ENCODE measurements around the gene FGF14.
"Not testable (repeated sequence)": the region's sequence is repeated elsewhere in the genome, so short reads cannot be mapped to it uniquely, and the experiment has no call there.

The FGF14 gene

DNA sequence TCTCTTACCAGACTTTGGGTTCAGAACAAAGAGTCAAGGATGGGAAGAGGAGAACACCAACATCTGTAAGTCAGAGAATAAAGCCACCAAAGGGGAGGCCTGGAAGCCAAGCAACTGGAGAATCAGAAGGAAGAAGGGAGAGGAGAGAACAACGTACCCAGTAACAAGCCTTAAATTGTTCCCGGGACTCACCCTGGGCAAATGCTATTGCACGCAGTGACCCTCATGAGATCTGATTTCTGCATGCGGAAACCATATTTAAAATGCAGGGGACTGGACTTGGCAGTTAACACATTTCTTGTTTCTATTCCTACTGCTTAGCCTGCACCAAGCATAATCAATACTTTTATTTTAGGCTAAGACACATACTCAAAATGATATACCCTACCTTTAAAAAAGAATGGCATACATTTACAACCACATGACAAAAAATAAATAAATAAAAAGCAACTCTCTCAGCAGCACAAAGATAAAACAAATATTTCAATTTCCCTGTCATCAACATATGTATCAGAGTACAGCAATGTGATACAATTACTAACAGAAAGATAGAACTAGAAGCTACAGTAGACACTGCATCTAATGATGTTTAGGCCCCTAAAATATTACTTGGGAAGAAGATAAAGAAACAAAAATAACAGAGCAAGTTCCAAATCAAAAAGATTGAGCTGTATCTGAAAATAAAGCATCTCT, 534.8 kb downstream of the FGF14 start:
- DNase-seq (ENCODE audit: low read depth): no peak

DNA sequence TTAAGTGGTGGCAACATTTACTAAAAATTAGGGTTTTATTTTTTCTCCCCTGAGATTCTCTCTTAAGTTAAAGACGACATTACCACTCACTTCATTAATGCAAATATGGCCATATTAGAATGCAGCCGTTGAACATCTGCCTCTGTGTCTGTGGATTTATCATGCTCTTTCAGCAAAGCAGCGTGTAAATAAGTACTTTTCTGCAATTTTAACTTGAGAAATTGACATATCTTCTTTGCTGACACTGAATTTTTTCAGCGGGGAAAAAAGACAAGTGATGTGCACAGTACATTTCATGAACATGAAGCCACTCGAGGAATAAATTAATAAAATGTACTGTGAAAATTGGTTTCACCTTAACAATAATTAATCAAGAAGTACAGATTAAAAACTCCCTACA, 543.0 kb downstream of the FGF14 start:
- DNase-seq (ENCODE audit: low read depth): no peak

DNA sequence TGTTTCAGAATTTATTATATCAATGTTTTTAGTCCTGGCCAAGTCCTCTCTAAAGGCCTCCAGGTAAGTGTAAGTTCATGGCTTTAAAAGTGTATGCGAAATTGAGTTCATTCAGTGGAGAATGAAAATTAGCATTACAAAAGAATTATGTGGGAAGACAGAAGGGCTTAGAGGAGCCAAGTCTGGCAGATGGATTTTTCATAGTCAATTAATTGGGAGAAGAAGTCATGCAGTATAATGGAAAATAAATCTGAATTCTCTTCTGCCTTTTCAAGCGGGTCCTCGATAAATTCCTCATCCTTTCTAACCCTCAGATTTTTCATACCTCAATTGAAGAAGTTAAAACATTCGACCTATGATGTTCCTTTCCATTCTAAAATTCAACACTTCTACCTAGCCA, 555.1 kb downstream of the FGF14 start:
- no peak for DNase-seq (ENCODE audit: low read depth)

DNA sequence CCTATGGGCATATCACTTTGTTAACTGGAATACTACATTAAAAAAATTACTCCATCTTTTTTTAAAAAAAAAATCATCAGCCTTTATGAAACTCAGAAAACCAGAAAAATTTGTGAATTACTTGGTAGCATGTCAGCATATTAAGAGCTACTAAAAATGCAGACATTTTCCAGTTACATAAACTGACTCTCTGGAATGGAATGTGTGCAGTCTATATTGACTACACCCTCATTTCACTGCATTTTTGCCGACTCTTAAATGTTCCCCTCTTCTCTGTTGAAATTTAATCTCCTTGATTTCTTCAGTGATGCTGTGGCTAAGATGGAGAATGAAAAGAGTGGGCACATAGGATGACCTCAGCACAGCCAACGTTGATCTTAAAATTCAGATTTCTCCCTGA, 555.6 kb downstream of the FGF14 start:
- no peak for DNase-seq (ENCODE audit: low read depth)

DNA sequence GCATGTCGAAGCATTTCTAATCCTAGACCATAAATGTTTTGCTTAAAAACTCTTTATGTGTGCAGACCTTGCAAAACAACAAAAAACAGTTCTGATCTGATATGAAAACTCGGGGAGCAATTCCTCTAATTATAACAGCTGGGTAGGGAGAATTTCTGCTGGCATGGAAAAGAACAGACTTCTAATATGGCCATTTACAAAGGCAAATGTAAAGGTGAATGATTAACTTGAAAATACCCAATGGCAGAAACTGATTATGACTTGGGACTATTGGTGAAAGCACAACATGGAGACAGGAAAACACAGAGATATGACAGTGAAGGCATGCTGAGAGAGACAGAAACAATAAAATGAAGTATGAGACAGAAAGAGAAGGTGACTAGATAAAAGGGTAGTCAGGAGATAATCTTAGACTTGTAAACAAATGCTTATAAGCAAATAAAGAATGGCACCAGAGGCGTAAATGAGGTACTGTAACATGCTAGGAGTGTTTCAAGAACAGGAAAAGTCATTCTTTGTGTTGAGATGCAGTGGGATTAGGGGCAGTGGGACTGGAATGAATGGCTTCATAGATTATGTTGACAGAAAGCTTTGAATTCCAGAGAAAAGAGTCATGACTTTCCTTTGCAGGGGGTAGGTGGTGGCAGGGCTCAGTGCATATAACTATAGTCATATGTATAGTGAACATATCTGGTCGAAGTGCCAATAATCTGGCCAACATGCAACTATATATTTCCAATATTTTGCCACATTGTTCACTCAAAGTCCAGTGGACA, 556.4 kb downstream of the FGF14 start:
- no peak for DNase-seq (ENCODE audit: low read depth)

DNA sequence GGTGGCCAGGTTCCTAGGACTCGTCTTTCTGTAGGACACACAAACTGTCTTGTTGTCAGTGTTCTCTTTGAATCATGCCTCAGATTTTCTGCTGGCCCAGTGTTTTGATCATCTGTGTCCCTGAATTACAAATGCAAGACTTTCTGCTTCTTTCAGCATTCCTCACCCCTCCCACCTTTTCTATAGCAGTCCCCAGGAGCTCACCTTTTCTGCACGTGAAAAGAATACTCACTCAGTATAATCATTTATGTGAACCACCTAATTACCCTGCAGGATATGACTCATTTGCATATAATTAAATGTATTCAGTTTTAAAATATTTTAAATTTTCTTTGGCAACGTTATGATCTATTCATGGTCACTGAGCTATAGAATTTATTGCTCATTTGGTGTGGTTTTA, 560.1 kb downstream of the FGF14 start:
- DNase-seq (ENCODE audit: low read depth): no peak

DNA sequence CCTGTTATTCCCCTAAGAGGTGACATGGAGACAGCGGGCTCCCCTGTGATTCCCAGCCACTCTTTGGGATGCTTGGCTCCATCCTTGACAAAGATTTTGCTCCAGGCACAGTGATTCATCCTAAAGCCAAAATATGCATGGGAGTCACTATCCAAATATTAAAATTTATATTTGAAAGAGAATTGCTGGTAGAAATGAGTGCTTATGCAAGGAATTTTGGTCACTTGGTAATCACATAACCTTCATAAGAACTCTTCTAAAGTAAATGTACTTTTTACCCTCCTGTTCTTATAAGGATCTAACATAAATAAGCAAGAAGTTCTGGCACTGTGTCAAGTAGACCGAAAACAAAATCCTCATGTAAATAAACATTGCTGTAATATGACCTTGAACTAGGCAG, 563.5 kb downstream of the FGF14 start:
- no peak for DNase-seq (ENCODE audit: low read depth)

DNA sequence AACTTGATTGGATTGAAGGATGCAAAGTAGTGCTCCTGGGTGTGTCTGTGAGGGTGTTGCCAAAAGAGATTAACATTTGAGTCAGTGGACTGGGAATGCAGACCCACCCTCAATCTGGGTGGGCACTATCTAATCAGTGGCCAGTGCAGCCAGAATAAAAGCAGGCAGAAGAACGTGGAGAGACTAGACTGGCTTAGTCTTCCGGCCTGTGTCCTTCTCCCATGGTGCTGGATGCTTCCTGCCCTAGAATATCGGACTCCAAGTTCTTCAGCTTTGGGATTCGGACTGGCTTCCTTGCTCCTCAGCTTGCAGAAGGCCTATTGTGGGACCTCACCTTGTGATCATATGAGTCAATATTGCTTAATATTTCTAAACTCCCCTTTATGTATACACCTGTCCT, 564.1 kb downstream of the FGF14 start:
- DNase-seq (ENCODE audit: low read depth): not testable (repeated sequence)

DNA sequence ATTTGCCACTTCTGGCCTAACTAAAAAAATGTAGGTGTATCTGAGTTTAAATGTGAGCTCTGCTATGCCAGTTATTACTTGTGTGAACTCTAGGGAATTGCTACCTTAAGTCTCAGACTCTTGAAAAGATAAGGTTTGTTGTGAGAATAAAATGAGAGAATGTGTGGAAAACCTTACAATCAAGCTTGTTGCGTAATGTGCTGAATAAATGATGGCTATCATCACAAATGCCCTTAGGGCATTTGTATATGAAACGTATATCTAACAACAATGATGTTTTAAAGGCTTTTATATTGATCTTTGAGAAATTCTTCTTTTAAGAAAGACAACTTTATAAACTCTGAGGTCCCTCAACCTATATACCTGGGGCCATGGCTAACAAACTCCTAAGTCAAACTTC, 564.6 kb downstream of the FGF14 start:
- DNase-seq (ENCODE audit: low read depth): no peak

DNA sequence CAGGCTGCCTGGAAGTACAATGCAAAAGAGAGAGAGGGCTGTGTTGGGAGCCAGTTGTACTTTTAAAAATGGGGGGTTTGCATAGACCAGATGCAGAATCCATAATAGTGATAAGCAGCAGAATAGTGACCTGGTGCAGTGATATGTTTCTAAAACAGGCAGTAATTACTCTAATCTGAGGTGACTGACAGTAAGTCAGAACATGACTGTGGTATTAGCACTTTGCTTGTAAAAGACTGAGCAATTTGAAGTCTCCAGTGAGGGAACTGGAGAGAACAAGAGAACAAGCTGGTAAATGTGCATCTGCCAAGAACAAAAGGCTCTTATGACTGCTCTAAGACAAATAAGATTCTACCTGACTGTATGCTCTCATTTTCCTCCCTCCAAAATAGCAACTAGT, 565.9 kb downstream of the FGF14 start:
- DNase-seq (ENCODE audit: low read depth): no peak

DNA sequence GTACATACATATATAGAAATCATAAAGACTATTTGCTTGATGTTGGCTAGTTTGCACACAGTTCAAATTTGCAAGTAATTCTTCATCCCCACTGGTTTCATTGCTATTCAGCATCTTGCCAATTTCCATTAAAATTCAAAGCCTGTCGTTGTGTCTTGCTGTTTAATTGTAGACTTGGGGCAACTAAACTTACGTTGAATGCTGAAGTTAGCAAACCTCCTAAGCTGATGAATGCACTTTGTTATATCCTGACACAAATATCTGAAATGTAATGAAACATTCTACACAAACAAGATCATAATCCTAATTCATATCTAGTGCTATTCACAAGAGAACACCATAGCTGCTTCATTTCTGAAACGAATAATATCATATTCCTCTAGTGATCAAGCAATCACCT, 568.2 kb downstream of the FGF14 start:
- DNase-seq (ENCODE audit: low read depth): no peak

DNA sequence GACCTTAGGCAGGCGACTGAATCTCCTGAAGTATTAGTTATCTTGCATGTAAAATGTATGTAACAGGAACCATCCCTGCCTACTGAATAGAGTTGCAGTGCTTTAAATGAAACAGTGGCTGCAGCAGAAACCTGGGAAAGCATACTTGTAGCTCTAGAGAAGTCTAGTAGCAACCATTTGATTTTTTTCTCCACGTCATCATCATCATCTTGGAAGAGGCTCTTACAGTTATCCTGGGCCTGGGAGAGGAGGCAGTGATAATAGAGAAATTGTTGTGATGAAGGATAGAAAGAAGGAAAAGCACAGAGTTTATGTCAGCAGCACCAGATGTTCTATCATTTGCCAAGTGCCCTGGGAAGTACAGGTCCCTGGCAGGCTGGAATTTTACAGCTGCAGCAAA, 571.8 kb downstream of the FGF14 start:
- DNase-seq (ENCODE audit: low read depth): no peak

DNA sequence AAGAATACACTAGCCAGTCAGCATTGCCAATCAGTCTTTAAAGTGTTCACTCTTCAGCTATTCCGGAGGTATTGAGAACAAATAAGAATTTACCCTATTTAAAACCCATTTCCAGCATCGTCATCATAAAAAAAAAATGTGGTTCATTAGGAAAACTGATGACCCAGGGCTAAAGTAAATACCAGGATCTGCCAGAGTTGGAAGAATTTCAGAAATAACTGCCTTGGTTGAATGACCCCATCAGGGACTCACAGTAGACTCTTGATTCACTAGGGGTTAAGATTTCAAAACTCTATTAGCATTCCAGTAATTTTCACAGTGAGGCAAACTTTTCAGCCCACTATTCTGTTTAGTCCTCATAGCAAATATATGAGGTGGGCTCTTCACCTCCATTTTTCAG, 572.4 kb downstream of the FGF14 start:
- DNase-seq (ENCODE audit: low read depth): no peak

DNA sequence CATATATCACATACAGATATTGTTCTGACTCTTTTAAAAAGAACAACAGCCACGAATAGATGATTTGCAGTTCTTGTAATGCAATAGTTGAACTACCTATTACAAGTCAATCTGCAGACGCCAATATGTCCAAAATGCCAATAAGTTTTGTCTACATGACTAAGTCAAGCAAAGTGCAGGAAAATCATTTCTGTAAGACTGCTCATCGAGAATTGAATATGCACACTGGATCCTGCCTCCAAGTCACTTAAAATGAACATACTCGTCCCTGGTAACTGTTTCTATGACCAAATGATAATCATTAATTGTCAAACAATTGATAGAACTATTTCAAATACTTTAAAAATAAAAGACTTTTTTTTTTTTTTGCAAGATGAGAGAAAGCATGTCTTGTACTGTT, 573.7 kb downstream of the FGF14 start:
- no peak for DNase-seq (ENCODE audit: low read depth)

DNA sequence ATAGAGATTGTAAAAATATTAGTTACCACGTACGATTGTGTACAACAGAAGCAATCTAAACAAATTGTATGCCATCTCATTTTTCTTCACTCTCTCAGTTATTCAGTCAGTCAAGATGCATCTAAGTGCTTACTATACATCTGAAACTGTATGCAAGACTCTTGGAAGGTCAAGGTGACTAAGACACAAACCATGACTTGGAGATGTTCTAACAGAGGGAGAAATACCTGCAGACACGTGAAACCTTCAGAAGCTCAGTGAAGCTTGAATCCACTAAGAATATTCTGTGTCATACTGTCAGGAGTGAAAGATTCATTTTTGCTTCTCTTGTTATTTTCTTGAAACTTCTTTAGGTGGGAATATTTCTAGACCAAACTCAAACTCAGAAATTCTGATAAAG, 584.0 kb downstream of the FGF14 start:
- no peak for DNase-seq (ENCODE audit: low read depth)

DNA sequence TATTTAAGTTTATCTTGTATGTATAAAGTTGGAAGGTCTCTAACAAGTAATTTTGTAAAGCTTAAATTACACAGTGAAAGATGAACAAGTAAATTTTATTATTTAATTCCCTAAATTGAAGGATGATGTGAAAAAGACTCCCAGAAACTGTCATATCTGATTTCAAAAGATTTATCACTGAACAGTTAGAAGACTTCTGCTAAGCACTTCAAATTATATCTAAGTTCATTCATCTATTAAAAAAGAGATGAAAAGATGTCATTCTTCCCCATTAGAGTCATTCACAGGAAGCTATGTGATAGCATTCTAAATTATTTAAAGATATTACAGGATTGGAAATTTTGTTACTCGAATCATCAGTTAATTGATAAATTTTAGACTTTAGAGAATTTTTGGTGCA, 590.0 kb downstream of the FGF14 start:
- no peak for DNase-seq (ENCODE audit: low read depth)

DNA sequence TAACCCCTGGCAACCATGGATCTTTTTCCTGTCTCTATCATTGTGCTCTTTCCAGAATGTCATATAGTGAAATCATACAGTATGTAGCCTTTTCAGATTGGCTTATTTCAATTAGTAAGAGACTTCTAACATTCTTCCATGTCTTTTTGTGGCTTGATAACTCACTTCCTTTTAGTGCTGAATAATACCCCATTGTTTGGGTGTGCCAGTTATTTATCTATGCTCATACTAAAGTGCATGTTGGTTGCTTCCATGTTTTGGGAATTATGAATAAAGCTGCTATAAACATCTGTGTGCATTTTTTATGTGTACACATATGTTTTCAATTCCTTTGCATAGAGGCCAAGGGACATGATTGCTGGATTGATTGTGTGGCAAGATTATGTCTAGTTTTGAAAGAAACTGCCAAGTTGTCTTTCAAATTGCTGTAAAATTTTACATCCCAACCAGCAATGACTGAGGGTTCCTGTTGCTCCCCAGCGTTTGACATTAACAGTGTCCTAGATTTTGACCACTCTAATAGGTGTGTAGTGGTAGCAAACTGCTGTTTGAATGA, 590.5 kb downstream of the FGF14 start:
- no peak for DNase-seq (ENCODE audit: low read depth)

DNA sequence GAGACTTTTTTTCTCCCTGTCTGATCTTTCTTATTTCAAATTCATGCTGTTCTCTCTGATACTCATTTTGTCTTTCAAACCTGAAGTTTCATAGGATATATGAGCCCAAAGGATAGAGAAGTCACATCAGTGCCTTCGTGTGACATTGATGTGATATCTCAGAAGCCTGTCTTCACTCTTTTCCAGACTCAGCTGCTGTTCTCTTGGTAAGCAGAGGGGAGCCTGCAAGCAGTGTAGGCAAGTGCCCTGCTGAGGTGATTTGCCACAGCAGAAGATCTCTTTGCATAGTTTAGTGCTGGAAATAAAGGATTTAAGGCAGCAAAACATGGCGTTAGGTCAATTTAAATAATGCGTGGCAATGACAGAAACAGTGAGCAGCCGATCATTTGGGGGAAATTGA, 602.7 kb downstream of the FGF14 start:
- no peak for DNase-seq (ENCODE audit: low read depth)

DNA sequence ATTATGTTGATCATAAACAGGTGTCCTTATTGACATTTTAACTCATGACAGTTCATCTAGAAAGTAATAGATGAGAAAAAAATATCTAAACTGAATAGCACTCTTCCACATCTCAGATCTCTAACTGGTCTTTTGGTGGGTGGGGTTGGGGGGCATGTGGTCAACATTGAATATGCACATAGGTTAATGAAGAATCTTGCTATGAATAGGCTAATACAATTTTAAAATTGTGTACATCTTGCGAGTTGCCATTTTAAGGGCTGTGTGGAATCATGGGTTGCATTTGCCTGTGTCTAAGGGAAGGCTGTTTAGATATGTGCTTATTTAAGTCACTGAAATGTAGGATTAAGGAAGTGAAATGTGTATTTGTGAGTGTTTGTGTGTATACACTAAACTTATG, 603.4 kb downstream of the FGF14 start:
- no peak for DNase-seq (ENCODE audit: low read depth)

DNA sequence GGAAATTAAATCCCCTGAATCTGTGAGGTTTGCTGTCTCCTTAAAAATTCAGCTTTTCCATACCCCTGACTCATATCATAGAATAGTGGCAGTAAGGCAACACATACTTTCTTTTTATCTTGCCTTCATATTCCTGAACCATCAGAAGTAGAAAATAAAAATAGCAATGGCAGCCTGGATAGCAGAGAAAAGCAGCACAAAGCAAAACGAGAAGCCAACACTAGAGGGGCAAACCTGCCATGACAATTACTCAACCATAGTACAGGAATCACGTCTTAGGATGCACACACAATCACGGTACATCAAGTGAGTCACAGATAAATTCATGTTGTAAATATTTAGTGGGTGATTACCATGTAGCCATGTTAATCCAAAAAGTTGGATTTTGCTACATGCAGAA, 606.4 kb downstream of the FGF14 start:
- DNase-seq (ENCODE audit: low read depth): no peak

DNA sequence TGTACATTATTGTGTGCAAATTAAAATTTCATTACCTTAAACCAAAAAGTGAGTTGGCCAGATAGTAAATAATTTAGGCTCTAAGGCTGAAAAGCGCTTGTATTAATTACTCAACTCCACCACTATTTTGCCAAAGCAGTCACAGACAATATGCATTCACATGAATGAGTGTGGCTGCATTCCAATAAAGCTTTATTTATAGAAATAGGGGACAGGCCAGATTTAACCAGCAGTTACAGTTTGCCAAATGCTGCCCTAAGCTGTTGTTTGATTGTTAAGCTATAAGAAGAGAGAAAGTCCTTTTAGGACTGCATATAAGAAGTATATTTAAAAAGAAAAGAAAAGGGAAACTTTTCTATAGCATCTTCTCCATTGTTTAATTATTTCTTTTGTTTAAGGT, 606.8 kb downstream of the FGF14 start:
- DNase-seq (ENCODE audit: low read depth): no peak

DNA sequence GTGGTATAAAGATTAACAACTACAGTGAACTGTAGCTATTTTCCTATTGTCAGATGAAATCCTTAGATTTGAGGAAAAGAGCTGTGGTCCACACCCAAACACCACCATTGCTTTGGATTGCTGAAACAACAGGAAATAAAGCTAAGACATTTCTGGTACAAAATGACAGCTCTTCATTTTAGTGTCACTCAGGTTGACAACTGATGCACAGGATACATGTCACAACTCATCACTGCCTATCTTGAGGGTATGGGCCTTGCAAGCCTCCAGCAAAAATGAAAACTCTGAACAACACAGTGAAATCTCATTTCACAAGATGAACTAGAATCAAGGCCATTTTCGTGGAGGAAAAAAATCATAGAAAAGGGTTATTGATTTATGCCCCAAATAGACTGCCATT, 609.7 kb downstream of the FGF14 start:
- no peak for DNase-seq (ENCODE audit: low read depth)

DNA sequence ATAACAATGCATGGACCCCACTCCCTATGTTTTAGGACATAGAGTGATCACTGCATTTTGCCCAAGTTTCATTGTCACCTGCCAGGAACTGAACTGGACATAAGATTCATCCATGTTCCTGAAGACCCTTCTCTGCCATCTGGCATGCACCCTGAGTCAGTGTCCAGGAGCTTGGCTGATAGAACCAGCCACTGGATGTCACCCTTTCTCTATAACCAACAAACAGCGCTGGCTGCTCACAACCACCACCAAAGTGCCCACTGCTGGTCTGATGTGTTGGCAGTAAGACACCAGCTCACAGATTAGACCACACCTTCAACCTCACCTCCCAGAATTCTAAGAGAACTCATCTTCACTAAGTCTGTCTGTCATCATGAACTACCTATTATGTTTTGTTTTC, 616.0 kb downstream of the FGF14 start:
- no peak for DNase-seq (ENCODE audit: low read depth)

DNA sequence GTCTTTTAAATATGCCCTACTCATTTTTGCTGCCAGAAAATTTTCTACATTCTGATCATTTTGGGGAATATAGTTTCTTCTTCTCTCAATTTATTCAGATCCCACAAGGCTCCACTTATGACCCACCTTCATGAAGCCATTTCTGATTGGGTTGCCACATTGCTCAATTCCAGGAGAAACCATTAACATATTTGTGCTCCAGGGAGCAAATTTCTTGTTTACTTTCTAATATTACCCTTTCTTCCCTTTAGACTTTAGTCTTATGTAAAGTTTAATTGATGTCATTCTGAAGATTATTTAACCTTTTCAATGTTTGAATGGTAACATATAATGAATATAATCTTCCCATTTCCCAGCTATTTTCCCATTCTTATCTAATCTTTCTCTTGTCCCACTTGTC, 617.5 kb downstream of the FGF14 start:
- DNase-seq (ENCODE audit: low read depth): no peak

All from activated T-cell treated with anti-CD3 and anti-CD28 coated beads for 24 hours (primary cell).